Lower leg skin (tissue), 4 donors: ENCODE measurements around the gene ARIH2. TPM values are rescaled to one million over a fixed set of nuclear protein-coding genes. Genes with fewer than 3 reads are reported as not detected.
A peak's percentile ranks its signal among the peaks of the same experiment; 100 is the strongest.
"Not testable (repeated sequence)": the region's sequence is repeated elsewhere in the genome, so short reads cannot be mapped to it uniquely, and the experiment has no call there.

Source experiments
- DNase-seq, 2 donors: peaks; one replicate each; pipeline ENCODE4 v3.0.0-alpha.2; 2019; ENCODE audit warnings: low spot score in 2 of 2
- H3K4me3 ChIP-seq: fragments of 200-600 bp; sonication (generic); 2 replicates; pipeline ENCODE4 v1.5.1; 2017; ENCODE audit warnings: mild to moderate bottlenecking, low read depth; ENCODE audit not compliant: poor library complexity, severe bottlenecking
- CTCF ChIP-seq, 3 donors: fragments of 450-650 bp; IDR thresholded peaks; one replicate each; pipeline ENCODE4 v1.5.1; 2016; ENCODE audit warnings: antibody characterized with exemption in 3 of 3, mild to moderate bottlenecking in 3 of 3, moderate library complexity in 2 of 3
- POLR2A ChIP-seq, 2 donors: fragments of 450-650 bp; IDR thresholded peaks; one replicate each; pipeline ENCODE4 v1.6.1; 2016 to 2017; ENCODE audit warnings: antibody characterized with exemption in 2 of 2, mild to moderate bottlenecking in 1 of 2, moderate library complexity in 1 of 2
- WGBS, 2 donors: methylation state at CpG; one replicate each; pipeline ENCODE4 v1.1.5; 2018; 5-methylcytosine and 5-hydroxymethylcytosine counted together
- intact Hi-C: fragments of 100-400 bp; cut with DNase I; formaldehyde crosslinking; loops from one replicate; pipeline ENCODE4 v1.15.0; 2023; ENCODE audit warnings: low total_unique reads
- total RNA-seq, 4 donors: library from RNA; depleted of rRNA; stranded (reverse); fragments of >200 nt; gene quantifications; one replicate each; pipeline ENCODE4 v1.1.0, GENCODE V29; 2016

Gene ARIH2
- total RNA-seq, 4 donors from 2014 or later, result 41.5 to 75.7 (median 69.1) TPM

- no peak for DNase-seq
- intact Hi-C loops, result no loop called here
- H3K4me3 ChIP-seq, result peak overlapping the region; percentile 46
- no peak for TF ChIP-seq POLR2A (IDR thresholded peaks at IDR 0.05)
- no peak for TF ChIP-seq CTCF (IDR thresholded peaks at IDR 0.05)
- 41 to 46% methylated on average over 17 of the region's 17 CpGs for WGBS, 2 donors
Observed at GRCh38 chr3:48897460-48898376, 20.9 kb upstream of the ARIH2 start.

DNA sequence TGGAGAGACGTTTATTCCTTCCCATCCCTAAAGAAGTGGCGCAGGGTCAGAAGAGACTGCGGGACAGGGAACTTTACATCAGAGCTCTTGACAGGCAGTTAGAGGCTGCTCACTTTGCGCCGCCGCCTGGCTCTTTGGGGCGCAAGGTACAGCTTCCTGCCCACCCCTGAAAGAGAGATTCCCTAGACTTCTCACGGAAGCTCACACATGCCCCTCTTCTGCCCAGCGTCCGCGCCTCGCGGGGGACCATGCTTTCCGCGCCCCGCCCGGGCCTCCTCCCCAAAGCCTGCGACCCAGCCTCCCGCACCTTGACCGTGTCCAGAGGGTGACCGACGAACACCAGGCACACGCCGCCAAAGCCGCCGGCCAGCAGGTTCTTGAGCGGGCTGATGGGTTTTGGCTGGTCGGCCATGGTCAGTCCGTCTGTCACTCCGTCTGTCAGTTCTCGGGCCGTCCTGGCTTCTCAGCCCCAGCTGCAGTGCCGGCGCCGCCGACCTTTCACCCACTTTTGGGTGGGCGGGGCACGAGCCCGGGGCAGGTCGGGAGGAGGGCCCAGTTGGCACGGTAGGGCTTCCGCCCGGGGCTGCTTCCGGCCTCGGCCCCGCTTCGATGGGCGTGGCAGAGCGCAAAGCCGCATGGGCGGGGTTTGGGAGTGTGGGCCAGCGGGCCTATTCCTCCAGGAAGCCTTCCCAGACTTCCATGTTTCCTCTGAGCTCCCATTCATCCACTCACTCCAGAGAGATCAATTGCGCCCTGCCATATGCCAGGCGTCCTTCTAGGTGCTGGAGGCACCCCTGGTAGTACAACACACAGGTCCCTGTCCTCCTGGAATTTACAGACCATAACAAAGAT, 20.0 kb upstream of the ARIH2 start, which contains the start of gene SLC25A20:
SLC25A20 (minus strand) TSS at position 500 of the 852 bp plus-strand sequence; CDS start at position 412, 88 bp downstream.
- intact Hi-C loops, result no loop called here
- peak; percentile 84 to 98 for DNase-seq
- H3K4me3 ChIP-seq, result peak within 1 kb of the TSS; percentile 46
- TF ChIP-seq CTCF (IDR thresholded peaks at IDR 0.05) (no peak), POLR2A (IDR thresholded peaks at IDR 0.05) (no peak)
- 3 to 4% methylated on average over 40 to 52 of the region's 54 CpGs for WGBS, 2 donors

GRCh38 chr3:48899273-48899672, 19.4 kb upstream of the ARIH2 start:
- 64 to 75% methylated on average over 4 of the region's 4 CpGs for WGBS, 2 donors
- intact Hi-C loops, result no loop called here
- TF ChIP-seq POLR2A (IDR thresholded peaks at IDR 0.05), result no peak
- TF ChIP-seq CTCF (IDR thresholded peaks at IDR 0.05), result no peak
- H3K4me3 ChIP-seq, result no peak overlapping the region
- no peak for DNase-seq

DNA sequence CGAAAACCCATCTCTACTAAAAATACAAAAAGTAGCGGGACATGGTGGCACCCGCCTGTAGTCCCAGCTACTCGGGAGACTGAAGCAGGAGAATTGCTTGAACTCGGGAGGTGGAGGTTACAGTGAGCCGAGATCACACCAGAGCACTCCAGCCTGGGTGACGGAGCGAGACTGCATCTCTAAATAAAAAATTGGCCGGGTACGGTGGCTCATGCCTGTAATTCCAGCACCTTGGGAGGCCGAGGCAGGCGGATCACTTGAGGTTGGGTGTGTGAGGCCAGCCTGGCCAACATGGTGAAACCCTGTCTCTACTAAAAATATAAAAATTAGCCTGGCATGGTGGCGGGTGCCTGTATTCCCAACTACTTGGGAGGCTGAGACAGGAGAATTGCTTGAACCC, 11.6 kb upstream of the ARIH2 start:
- intact Hi-C loops, H3K4me3 ChIP-seq, DNase-seq: not testable (repeated sequence)
- 92 to 95% methylated on average over 13 of the region's 13 CpGs for WGBS, 2 donors

GRCh38 chr3:48915296-48915695, 3.3 kb upstream of the ARIH2 start:
- 86 to 87% methylated on average over 1 of the region's 1 CpG for WGBS, 2 donors
- TF ChIP-seq CTCF (IDR thresholded peaks at IDR 0.05) (no peak), POLR2A (IDR thresholded peaks at IDR 0.05) (no peak)

More at GRCh38 chr3:48915296-48915695, 3.3 kb upstream of the ARIH2 start:
- peak in 1 of 2 donors; percentile 67 for DNase-seq
- intact Hi-C loops, result no loop called here
- H3K4me3 ChIP-seq, result no peak overlapping the region
